Measurements from ENCODE around the gene ARID1B. TPM values are rescaled to one million over a fixed set of nuclear protein-coding genes. Genes with fewer than 3 reads are reported as not detected.

The ARID1B gene
- total and polyA plus RNA-seq, 9 of the 15 experiments (the other 6 are each of a cell fraction or from before 2014, with no cell fraction given): 12.5 to 50.5 (median 25.8) TPM

DNA sequence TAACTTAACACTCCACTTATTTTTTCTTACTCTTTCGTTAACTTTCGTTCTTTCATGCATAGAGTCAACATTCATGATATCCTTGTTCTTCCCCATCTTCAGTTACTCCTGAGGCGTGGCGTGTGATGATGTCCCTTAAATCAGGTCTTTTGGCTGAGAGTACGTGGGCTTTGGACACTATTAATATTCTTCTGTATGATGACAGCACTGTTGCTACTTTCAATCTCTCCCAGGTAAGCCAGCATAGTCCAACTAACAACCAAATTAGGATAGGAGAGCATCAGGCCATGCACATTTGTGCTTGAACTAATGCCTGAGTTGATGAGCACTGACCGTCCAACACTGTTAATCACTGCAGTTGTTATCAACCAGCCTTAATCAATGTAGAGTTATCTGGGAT is 426.6 kb downstream of the ARID1B start (continued):
- TF ChIP-seq, protein P1, sequence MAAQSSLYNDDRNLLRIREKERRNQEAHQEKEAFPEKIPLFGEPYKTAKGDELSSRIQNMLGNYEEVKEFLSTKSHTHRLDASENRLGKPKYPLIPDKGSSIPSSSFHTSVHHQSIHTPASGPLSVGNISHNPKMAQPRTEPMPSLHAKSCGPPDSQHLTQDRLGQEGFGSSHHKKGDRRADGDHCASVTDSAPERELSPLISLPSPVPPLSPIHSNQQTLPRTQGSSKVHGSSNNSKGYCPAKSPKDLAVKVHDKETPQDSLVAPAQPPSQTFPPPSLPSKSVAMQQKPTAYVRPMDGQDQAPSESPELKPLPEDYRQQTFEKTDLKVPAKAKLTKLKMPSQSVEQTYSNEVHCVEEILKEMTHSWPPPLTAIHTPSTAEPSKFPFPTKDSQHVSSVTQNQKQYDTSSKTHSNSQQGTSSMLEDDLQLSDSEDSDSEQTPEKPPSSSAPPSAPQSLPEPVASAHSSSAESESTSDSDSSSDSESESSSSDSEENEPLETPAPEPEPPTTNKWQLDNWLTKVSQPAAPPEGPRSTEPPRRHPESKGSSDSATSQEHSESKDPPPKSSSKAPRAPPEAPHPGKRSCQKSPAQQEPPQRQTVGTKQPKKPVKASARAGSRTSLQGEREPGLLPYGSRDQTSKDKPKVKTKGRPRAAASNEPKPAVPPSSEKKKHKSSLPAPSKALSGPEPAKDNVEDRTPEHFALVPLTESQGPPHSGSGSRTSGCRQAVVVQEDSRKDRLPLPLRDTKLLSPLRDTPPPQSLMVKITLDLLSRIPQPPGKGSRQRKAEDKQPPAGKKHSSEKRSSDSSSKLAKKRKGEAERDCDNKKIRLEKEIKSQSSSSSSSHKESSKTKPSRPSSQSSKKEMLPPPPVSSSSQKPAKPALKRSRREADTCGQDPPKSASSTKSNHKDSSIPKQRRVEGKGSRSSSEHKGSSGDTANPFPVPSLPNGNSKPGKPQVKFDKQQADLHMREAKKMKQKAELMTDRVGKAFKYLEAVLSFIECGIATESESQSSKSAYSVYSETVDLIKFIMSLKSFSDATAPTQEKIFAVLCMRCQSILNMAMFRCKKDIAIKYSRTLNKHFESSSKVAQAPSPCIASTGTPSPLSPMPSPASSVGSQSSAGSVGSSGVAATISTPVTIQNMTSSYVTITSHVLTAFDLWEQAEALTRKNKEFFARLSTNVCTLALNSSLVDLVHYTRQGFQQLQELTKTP (IDR thresholded peaks at IDR 0.05; ENCODE audit: low read depth in 1 of 2, partially characterized antibody in 2 of 2): no peak
- no peak for TF ChIP-seq SETDB1 (IDR thresholded peaks at IDR 0.05; ENCODE audit: low read length)
- no peak for TF ChIP-seq NR2C1 (IDR thresholded peaks at IDR 0.05)
- no peak for TF ChIP-seq NR2C1 (tag; IDR thresholded peaks at IDR 0.05)
- no peak for TF ChIP-seq HLTF (IDR thresholded peaks at IDR 0.05)
- no peak for TF ChIP-seq NR1H2 (CRISPR knock-in tag; IDR thresholded peaks at IDR 0.05)
- no peak for TF ChIP-seq HSF4 (CRISPR knock-in tag; IDR thresholded peaks at IDR 0.05; ENCODE audit: borderline replicate concordance)
- TF ChIP-seq, protein P2, sequence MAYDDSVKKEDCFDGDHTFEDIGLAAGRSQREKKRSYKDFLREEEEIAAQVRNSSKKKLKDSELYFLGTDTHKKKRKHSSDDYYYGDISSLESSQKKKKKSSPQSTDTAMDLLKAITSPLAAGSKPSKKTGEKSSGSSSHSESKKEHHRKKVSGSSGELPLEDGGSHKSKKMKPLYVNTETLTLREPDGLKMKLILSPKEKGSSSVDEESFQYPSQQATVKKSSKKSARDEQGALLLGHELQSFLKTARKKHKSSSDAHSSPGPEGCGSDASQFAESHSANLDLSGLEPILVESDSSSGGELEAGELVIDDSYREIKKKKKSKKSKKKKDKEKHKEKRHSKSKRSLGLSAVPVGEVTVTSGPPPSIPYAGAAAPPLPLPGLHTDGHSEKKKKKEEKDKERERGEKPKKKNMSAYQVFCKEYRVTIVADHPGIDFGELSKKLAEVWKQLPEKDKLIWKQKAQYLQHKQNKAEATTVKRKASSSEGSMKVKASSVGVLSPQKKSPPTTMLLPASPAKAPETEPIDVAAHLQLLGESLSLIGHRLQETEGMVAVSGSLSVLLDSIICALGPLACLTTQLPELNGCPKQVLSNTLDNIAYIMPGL (CRISPR knock-in tag; IDR thresholded peaks at IDR 0.05): no peak
- TF ChIP-seq, protein P3, sequence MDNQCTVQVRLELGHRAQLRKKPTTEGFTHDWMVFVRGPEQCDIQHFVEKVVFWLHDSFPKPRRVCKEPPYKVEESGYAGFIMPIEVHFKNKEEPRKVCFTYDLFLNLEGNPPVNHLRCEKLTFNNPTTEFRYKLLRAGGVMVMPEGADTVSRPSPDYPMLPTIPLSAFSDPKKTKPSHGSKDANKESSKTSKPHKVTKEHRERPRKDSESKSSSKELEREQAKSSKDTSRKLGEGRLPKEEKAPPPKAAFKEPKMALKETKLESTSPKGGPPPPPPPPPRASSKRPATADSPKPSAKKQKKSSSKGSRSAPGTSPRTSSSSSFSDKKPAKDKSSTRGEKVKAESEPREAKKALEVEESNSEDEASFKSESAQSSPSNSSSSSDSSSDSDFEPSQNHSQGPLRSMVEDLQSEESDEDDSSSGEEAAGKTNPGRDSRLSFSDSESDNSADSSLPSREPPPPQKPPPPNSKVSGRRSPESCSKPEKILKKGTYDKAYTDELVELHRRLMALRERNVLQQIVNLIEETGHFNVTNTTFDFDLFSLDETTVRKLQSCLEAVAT (IDR thresholded peaks at IDR 0.05): no peak
- no peak for TF ChIP-seq ASH1L (IDR thresholded peaks at IDR 0.05; ENCODE audit: borderline replicate concordance, low read depth, partially characterized antibody)
- no peak for TF ChIP-seq HMGN3 (IDR thresholded peaks at IDR 0.05; ENCODE audit: borderline replicate concordance, extremely low read depth, insufficient read length, low read depth, low read length)
- TF ChIP-seq, protein P4, sequence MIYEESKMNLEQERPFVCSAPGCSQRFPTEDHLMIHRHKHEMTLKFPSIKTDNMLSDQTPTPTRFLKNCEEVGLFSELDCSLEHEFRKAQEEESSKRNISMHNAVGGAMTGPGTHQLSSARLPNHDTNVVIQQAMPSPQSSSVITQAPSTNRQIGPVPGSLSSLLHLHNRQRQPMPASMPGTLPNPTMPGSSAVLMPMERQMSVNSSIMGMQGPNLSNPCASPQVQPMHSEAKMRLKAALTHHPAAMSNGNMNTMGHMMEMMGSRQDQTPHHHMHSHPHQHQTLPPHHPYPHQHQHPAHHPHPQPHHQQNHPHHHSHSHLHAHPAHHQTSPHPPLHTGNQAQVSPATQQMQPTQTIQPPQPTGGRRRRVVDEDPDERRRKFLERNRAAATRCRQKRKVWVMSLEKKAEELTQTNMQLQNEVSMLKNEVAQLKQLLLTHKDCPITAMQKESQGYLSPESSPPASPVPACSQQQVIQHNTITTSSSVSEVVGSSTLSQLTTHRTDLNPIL (CRISPR knock-in tag; IDR thresholded peaks at IDR 0.05): no peak
- TF ChIP-seq CSDE1 (IDR thresholded peaks at IDR 0.05): no peak
- TF ChIP-seq NCOA2 (IDR thresholded peaks at IDR 0.05; ENCODE audit: partially characterized antibody in 2 of 2): no peak
- TF ChIP-seq SMARCB1 (IDR thresholded peaks at IDR 0.05; ENCODE audit: insufficient read length, low read depth): no peak
